HepG2 (cell line): ENCODE results near the gene MACROD2. TPM values are rescaled to one million over a fixed set of nuclear protein-coding genes. Genes with fewer than 3 reads are reported as not detected.
A peak's percentile ranks its signal among the peaks of the same experiment; 100 is the strongest.

Experiments used
- ATF7 ChIP-seq, 2 experiments: fragments of 450-650 bp in 1 of 2; sonication (generic) in 1 of 2; formaldehyde crosslinking in 1 of 2; IDR thresholded peaks; 2 replicates each; pipeline versions ENCODE4 v1.4.0 to v1.6.1; 2016 to 2020; ENCODE audit warnings: antibody characterized with exemption in 1 of 2, mild to moderate bottlenecking in 1 of 2, missing genetic modification reagents in 1 of 2
- BORCS8-MEF2B ChIP-seq: sonication (generic); formaldehyde crosslinking; IDR thresholded peaks from 2 replicates; pipeline ENCODE4 v1.8.0; 2022; ENCODE audit warnings: mild to moderate bottlenecking, missing genetic modification reagents
- FOXJ3 ChIP-seq: sonication (generic); formaldehyde crosslinking; IDR thresholded peaks from 2 replicates; pipeline ENCODE4 v1.4.0; 2020; ENCODE audit warnings: missing genetic modification reagents, mild to moderate bottlenecking, borderline replicate concordance
- PAF1 ChIP-seq: IDR thresholded peaks from 2 replicates; pipeline ENCODE4 v1.6.1; 2016; ENCODE audit warnings: missing genetic modification reagents, missing compliant biosample characterization
- YEATS4 ChIP-seq: sonication (generic); formaldehyde crosslinking; IDR thresholded peaks from 2 replicates; pipeline ENCODE4 v1.4.0; 2020; ENCODE audit warnings: missing genetic modification reagents, borderline replicate concordance
- ZBTB43 ChIP-seq: sonication (generic); formaldehyde crosslinking; conservative IDR thresholded peaks from 2 replicates; pipeline ENCODE4 v1.4.0; 2020; ENCODE audit warnings: missing genetic modification reagents
- ZNF329 ChIP-seq: sonication (generic); formaldehyde crosslinking; IDR thresholded peaks from 2 replicates; pipeline ENCODE4 v1.9.0; 2021; ENCODE audit warnings: low read depth, mild to moderate bottlenecking, missing genetic modification reagents
- ZNF383 ChIP-seq: sonication (generic); formaldehyde crosslinking; IDR thresholded peaks from 2 replicates; pipeline ENCODE4 v1.4.0; 2020; ENCODE audit warnings: missing genetic modification reagents, mild to moderate bottlenecking, borderline replicate concordance
- ZNF609 ChIP-seq: sonication (generic); formaldehyde crosslinking; IDR thresholded peaks from 2 replicates; pipeline ENCODE4 v1.4.0; 2020; ENCODE audit warnings: mild to moderate bottlenecking, missing genetic modification reagents, borderline replicate concordance
- ZNF674 ChIP-seq: sonication (generic); formaldehyde crosslinking; IDR thresholded peaks from 2 replicates; pipeline ENCODE4 v1.5.0; 2020; ENCODE audit warnings: low read depth, mild to moderate bottlenecking, missing genetic modification reagents
- ZSCAN5A ChIP-seq: sonication (generic); formaldehyde crosslinking; IDR thresholded peaks from 2 replicates; pipeline ENCODE4 v1.8.0; 2022; ENCODE audit warnings: mild to moderate bottlenecking, missing genetic modification reagents, borderline replicate concordance
- polyA plus RNA-seq, 8 experiments: library from polyadenylated mRNA; depleted of rRNA in 3 of 8; stranded (reverse) in 7 of 8; unstranded in 1 of 8; fragments of >200 nt; fragmentation: Illumina TruSeq in 4 of 8; extraction: Trizol in 4 of 8; gene quantifications; 2 replicates each; pipeline versions ENCODE4 v1.2.1 to v1.2.3, GENCODE V29; 2011 to 2016; ENCODE audit warnings: low read depth in 4 of 8, missing spikeins in 1 of 8, mixed read lengths in 1 of 8; ENCODE audit not compliant: insufficient read depth in 1 of 8
- total RNA-seq, 5 experiments: library from RNA; depleted of rRNA; stranded (reverse); fragments of >200 nt; fragmentation: Illumina TruSeq; extraction: Trizol; gene quantifications; 2 replicates each; pipeline ENCODE4 v1.2.3, GENCODE V29; 2016; ENCODE audit warnings: low read depth in 1 of 5
- TF ChIP-seq, protein P1 (sequence below): sonication (generic); formaldehyde crosslinking; IDR thresholded peaks from 2 replicates; pipeline ENCODE4 v1.5.0; 2020; ENCODE audit warnings: mild to moderate bottlenecking, missing genetic modification reagents, borderline replicate concordance

Gene MACROD2
- total and polyA plus RNA-seq, 2 of the 13 experiments (the other 11 are each of a cell fraction or from before 2014, with no cell fraction given), result 0.13 to 0.51 TPM

- TF ChIP-seq, protein P1, sequence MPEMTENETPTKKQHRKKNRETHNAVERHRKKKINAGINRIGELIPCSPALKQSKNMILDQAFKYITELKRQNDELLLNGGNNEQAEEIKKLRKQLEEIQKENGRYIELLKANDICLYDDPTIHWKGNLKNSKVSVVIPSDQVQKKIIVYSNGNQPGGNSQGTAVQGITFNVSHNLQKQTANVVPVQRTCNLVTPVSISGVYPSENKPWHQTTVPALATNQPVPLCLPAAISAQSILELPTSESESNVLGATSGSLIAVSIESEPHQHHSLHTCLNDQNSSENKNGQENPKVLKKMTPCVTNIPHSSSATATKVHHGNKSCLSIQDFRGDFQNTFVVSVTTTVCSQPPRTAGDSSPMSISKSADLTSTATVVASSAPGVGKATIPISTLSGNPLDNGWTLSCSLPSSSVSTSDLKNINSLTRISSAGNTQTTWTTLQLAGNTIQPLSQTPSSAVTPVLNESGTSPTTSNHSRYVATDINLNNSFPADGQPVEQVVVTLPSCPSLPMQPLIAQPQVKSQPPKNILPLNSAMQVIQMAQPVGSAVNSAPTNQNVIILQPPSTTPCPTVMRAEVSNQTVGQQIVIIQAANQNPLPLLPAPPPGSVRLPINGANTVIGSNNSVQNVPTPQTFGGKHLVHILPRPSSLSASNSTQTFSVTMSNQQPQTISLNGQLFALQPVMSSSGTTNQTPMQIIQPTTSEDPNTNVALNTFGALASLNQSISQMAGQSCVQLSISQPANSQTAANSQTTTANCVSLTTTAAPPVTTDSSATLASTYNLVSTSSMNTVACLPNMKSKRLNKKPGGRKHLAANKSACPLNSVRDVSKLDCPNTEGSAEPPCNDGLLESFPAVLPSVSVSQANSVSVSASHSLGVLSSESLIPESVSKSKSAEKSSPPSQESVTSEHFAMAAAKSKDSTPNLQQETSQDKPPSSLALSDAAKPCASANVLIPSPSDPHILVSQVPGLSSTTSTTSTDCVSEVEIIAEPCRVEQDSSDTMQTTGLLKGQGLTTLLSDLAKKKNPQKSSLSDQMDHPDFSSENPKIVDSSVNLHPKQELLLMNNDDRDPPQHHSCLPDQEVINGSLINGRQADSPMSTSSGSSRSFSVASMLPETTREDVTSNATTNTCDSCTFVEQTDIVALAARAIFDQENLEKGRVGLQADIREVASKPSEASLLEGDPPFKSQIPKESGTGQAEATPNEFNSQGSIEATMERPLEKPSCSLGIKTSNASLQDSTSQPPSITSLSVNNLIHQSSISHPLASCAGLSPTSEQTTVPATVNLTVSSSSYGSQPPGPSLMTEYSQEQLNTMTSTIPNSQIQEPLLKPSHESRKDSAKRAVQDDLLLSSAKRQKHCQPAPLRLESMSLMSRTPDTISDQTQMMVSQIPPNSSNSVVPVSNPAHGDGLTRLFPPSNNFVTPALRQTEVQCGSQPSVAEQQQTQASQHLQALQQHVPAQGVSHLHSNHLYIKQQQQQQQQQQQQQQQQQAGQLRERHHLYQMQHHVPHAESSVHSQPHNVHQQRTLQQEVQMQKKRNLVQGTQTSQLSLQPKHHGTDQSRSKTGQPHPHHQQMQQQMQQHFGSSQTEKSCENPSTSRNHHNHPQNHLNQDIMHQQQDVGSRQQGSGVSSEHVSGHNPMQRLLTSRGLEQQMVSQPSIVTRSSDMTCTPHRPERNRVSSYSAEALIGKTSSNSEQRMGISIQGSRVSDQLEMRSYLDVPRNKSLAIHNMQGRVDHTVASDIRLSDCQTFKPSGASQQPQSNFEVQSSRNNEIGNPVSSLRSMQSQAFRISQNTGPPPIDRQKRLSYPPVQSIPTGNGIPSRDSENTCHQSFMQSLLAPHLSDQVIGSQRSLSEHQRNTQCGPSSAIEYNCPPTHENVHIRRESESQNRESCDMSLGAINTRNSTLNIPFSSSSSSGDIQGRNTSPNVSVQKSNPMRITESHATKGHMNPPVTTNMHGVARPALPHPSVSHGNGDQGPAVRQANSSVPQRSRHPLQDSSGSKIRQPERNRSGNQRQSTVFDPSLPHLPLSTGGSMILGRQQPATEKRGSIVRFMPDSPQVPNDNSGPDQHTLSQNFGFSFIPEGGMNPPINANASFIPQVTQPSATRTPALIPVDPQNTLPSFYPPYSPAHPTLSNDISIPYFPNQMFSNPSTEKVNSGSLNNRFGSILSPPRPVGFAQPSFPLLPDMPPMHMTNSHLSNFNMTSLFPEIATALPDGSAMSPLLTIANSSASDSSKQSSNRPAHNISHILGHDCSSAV, result no peak
- TF ChIP-seq ATF7 (IDR thresholded peaks at IDR 0.05), result no peak
- TF ChIP-seq ATF7 (CRISPR knock-in tag; IDR thresholded peaks at IDR 0.05), result no peak
- no peak for TF ChIP-seq ZNF383 (CRISPR knock-in tag)
- TF ChIP-seq YEATS4 (CRISPR knock-in tag), result no peak
- no peak for TF ChIP-seq ZSCAN5A (CRISPR knock-in tag)
- no peak for TF ChIP-seq ZNF329 (CRISPR knock-in tag)
- TF ChIP-seq PAF1 (CRISPR knock-in tag), result no peak
- TF ChIP-seq ZBTB43 (CRISPR knock-in tag), result no peak
- TF ChIP-seq ZNF609 (CRISPR knock-in tag), result peak; percentile 77; the same call in 1 of the 2 replicates
- TF ChIP-seq FOXJ3, result peak; percentile 87; the same call in 1 of the 2 replicates
- no peak for TF ChIP-seq ZNF674
- TF ChIP-seq BORCS8-MEF2B (CRISPR knock-in tag), result no peak
These were observed 1163.2 kb downstream of the MACROD2 start (continued) for GRCh38 chr20:15158533-15158932.
